Activated T-helper 1 cell treated with Interleukin-2 at 50 U/mL for 16 hours (primary cell): ENCODE data around the gene CRTAP.
"Not testable (repeated sequence)": the region's sequence is repeated elsewhere in the genome, so short reads cannot be mapped to it uniquely, and the experiment has no call there.

ENCODE experiments used
- DNase-seq: peaks from one replicate; pipeline ENCODE4 v3.0.0-alpha.2; 2020; ENCODE audit warnings: low read depth

CRTAP gene

DNA sequence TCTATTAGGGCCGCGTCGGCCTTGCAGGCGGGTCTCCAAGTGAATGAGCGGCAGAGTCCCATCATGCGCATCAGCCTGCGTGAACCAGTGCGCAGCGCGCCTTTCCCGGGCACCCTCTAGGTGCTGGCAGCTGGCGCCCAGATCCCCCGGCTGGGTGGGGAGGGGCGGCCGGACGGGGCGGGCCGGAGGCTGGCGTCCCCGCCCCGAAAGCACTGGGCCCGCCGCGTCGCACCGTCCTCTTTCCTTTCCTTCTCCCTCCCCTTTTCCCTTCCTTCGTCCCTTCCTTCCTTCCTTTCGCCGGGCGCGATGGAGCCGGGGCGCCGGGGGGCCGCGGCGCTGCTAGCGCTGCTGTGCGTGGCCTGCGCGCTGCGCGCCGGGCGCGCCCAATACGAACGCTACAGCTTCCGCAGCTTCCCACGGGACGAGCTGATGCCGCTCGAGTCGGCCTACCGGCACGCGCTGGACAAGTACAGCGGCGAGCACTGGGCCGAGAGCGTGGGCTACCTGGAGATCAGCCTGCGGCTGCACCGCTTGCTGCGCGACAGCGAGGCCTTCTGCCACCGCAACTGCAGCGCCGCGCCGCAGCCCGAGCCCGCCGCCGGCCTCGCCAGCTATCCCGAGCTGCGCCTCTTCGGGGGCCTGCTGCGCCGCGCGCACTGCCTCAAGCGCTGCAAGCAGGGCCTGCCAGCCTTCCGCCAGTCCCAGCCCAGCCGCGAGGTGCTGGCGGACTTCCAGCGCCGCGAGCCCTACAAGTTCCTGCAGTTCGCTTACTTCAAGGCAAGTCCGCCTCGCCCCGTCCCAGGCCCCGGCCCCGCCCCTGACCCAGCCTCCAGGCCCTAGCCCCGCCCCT, at the start of gene CRTAP:
Gene CRTAP, plus strand, starts transcription at position 243 of the 850 bp plus-strand sequence. Its CDS starts 64 bp downstream, at position 307.
- peak; percentile 82 for DNase-seq

DNA sequence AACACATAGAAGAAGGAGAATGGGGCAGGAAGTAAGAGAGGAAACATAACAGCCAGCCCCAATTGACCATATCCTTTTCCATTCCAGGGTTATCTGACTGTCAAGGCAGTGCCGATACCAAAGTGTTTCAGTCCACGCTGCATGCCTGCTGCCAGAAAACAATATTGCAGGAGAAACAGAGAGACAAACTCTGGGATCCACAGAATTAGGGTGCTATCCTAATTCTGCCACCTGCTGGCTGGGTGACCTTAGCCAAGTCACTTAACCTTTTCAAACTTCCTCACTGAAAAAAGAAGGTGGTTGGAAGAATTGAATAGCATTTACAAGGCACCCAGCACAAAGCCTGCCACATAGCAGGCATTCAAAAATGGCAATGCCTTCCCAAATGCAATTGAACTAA, 48.9 kb upstream of the CRTAP start:
- no peak for DNase-seq

DNA sequence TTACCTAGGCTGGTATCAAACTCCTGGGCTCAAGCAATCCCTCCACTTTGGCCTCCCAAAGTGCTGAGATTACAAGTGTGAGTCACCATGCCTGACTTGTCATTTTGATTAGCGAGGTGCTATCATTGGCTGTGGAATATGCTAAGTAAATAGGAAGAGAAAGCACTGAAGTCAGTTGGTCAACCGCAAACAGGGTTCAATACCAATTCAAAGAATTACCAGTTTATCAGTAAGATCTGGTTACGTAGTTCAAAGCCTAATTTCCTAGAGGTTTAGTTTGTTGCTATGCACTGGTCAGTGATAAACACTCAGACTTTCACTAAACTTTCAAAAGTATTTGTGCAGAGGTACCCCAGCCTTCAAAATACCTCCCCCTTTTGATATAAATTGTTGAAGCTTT, 46.3 kb upstream of the CRTAP start:
- DNase-seq, result no peak

DNA sequence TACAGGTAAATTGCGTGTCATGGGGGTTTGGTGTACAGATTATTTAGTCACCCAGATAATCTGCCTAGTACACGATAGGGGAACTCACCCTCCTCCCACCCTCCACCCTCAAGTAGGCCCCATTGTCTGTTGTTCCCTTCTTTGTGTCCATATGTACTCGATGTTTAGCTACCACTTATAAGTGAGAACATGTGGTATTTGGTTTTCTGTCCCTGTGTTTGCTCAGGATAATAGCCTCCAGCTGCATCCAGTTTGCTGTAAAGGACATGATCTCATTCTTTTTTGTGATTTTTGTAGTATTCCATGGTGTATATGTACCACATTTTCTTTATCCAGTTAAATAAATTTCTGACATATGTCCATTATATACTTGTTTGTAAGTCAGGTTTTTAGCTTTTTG, 44.0 kb upstream of the CRTAP start:
- not testable (repeated sequence) for DNase-seq

DNA sequence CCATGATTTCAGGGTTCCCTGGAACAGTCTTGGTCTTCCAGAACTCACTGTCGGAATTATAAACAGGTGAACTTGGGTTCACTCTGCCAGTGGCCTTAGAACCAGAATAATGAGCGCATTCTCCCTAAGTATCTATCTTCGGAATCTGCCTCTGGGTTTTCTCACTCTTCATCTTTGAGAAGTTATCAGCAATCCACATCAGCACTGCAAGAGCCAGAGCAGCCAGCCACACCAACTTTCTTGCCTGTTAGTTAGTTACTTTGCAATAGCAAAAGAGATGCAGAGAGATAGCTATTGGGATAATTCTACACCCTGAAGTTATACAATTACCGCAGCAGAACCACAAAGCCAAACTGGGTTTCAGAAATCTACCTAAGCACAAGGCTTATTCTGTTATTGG, 42.6 kb upstream of the CRTAP start:
- no peak for DNase-seq

DNA sequence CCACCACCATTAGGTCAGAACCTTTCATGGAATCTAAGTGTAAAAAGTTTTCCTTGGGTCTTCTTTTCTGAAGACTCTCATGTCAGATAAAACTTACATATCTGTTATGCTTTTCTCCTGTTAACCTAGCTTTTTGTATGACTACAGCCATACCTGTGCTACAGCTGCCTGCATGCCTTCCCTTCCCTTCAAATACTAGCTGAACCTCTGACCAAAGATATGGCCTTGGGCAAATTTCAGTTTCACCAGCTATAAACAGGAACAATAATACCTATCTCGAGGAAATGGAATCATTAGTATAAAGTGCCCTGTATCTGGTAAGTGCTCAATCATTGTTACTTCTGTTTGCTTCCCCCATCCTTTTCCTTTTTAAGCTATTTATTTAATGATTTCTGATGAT, 41.9 kb upstream of the CRTAP start:
- DNase-seq, result no peak

DNA sequence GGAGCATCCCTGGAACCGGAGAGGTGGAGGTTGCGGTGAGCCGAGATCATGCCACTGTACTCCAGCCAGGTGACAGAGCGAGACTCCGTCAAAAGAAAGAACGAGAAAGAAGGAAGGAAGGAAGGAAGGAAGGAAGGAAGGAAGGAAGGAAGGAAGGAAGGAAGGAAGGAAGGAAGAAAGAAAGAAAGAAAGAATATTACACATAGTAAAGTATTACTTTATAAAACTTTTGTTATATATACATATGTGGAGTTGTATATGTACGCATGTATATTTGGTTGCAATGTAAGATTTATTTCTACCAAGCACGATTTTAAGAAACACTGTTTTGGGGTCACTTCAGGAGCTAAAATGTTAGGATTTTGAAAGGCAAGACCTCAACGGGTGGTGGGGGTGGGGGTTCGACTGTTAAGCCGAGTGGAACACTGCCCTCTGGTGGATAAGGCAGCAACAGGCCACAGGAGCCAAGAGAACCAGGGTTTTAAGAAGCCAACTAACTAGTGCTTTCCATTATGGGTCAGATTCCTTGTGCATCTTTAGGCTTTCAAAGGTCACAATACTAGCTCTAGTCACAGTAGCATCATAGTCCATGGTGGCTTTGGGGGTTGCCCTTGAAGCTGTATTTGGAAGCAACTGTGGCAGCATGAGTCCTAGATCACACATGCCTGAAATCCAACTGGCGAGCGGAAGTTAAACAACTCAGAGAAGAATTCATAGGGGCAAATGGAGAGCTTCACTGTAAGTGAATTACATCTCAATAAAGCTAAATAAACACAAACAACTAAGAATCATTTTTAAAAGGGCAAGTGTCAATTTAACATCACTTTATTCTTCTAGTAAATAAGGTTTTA, 39.4 kb upstream of the CRTAP start:
- peak; percentile 49 for DNase-seq

DNA sequence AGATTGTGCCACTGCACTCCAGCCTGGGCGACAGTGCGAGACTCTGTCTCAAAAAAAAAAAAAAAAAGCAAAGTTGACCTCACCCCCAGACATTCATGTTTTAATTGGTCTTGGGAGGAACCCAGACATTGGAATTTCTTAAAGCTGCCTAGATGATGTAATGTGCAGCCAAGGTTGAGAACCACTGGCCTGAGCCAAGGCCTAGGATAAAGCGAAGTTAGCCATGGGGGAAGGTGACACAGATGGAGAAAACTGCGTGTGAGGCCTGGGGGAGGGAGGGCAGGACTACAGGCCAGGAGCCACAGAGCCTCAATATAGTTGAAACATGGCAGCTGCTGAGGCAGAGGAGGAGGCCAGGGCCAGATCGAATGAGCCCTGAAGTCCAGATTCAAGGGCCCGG, 37.8 kb upstream of the CRTAP start:
- DNase-seq, result no peak

DNA sequence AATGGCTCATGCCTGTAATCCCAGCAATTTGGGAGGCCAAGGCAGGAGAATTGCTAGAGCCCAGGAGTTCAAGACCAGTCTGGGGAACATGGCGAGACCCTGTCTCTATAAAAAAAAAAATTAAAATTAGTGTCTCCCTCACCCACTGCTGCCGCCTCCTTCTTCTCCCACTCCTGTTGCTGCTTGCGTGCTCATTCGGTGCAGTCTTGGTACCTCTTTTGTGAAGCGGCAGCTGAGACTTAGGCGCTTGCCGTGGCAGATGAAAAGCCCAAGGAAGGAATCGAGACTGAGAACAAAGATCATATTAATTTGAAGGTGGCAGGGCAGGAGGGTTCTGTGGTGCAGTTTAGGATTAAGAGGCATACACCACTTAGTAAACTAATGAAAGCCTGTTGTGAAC, 36.9 kb upstream of the CRTAP start:
- DNase-seq, result no peak

DNA sequence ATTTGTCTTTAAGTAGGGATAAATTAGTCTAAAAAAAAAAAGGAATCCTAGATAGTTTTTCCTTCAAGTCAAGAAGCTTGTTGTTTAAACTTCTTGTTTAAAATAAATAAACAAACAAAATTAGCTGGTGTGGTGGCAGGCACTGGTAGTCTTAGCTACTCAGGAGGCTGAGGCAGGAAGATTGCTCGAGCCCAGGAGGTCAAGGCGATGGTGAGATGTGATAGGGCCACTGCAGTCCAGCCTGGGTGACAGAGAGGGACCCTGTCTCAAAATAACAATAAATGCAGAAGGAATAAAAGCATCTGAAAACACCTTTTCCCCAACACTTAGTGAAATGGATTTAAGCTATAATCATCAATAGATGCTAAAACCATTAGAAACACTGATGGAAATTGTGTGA, 35.8 kb upstream of the CRTAP start:
- no peak for DNase-seq

DNA sequence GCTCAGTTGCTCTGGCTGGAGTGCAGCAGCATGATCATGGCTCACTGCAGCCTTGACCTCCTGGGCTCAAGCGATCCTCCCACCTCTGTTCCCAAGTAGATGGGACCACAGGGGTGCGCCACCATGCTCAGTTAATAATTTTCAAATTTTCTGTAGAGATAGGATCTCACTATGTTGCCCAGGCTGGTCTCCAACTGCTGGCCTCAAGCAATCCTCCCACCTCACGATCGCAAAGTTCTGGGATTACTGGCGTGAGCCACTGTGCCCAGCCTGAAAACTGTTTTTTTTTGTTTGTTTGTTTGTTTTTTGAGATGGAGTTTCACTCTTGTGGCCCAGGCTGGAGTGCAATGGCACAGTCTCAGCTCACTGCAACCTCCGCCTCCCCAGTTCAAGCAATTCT, 34.0 kb upstream of the CRTAP start:
- DNase-seq, result not testable (repeated sequence)

DNA sequence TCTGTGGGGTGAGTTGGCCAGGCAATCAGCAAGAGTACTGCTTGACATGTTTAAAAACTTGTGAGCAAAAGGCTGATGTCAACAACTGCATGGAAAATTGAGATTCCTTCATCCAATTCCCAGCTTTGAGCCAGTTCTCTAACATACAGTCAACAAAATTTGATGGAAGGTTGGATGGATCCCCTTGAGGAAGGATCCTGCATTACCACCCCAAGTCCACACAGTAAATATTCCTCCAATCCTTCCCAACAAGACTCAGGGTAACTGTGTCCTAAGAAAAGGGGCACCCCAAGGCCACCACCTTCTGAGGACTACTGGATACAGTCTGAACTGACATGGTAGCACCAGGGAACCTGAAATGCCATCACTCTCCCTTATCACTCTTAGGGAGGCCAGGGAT, 32.0 kb upstream of the CRTAP start:
- no peak for DNase-seq

DNA sequence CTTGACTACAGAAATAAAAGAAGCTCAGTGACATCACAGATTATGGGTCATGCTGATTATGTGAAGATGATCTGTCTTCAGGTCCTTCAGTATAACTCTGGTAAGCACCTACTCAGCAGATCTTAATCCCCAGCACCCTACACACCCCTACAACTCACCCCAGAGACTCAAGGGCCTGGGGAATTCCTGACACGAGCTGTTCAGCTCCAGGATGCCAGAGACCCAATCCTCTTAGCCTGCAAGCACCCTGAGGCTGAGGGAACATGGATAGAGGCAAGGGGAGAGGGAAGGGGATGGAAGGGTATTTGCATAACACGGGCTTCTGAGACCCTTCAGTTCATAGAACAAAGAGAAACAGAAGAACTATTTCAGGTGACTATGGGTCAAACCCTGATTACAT, 29.9 kb upstream of the CRTAP start:
- DNase-seq, result no peak

DNA sequence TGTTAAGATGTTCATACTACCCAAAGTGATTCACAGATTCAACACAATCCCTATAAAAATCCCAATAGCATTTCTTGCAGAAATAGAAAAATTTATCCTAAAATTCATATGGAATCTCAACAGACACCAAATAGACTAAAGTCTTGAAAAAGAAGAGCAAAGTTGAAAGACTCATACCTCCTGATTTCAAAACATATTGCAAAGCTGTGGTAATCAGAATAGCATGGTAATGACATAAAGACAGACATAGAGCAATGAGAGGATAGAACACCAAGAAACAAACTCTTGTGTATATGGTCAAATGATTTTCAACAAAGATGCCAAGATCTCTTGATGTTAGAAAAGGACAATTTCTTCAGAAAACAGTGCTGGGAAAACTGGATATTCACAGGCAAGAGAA, 25.1 kb upstream of the CRTAP start:
- no peak for DNase-seq

DNA sequence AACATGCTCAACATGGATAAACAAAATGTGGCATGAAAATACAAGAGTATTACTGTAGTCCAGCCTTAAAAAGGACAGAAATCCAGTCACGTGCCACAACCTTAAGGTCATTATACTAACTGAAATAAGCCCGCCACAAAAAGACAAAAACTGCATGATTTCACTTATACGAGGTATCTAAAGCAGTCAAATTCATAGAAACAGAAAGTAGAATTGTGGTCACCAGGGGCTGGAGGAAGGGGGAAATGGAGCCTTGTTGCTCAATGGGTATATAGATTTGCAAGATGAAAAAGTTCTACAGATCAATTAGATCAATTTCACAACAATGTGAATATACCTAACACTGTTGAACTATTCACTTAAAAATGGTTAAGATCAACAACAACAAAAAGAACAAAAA, 24.3 kb upstream of the CRTAP start:
- DNase-seq, result no peak

DNA sequence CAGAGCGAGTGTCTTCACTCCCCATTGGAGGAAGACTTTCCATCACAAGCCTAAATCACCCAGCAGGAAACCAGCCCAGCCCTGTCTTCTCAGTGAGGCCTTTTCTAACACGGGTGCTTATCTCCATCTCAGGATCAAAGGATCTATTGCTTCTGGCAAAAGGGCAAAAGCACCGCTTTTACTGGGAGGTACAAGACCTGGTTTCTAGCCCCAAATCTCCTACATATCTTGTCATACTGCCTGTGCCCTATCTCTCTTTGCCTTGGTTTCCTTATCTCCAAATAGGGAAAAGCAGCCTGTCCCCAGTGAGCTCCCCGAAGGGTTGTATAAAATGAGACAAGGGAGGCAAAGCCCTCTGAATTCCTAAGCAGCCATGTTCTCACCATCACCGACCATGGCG, 22.1 kb upstream of the CRTAP start:
- DNase-seq, result no peak

DNA sequence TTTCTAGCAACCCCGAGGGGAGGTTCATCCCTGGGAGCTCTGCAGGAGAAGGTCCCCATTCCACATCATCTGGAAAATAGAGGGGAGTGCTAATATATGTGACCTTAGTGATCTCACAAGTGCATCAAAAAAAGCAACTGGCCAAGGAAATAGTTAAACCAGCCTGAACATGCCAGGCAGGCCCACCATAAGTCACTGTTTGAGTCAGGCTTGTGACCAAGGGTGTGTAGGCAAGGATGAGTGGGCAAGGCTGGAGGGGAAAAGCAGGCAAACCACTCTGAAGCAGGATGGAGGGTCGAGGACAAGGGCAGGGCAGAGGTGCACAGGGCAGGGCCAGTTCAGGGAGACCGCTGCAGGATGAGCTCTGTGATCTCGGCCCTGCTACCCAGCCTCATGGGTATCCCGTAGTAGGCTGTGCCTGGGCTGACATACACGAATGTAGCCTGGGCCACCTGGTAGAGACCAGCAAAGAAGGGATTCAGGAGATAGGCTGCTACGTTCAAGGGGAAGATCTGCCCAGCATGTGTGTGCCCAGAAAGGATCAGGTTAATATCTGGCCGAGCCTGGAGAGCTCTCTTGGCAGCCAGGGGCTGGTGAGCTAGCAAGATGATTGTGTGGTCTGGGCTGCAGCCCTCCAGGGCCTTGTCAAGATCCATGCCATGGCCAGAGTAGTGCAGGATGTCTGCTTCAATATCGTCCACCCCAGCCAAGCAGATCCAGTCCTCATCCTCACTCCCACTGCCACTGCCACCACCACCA, 21.1 kb upstream of the CRTAP start:
- no peak for DNase-seq

DNA sequence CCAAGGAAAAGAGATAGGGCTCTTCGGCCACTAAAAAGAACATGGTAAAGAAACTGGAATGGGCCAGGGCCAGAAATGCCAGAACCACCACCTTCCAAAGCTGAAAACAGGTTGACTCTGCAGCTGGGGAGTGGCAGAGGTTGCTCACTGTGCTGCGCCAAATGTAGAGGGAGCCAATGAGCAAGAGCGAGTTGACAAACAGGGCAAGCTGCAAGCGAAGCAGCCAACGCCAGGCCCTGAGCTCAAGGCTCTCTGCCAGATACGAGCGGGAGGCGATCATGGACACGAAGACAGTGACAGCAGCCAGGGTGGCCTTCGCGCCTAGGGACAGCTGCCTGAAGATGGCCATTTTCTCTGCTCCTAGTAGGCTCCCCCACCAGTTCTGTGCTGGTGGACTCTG, 20.0 kb upstream of the CRTAP start:
- no peak for DNase-seq

DNA sequence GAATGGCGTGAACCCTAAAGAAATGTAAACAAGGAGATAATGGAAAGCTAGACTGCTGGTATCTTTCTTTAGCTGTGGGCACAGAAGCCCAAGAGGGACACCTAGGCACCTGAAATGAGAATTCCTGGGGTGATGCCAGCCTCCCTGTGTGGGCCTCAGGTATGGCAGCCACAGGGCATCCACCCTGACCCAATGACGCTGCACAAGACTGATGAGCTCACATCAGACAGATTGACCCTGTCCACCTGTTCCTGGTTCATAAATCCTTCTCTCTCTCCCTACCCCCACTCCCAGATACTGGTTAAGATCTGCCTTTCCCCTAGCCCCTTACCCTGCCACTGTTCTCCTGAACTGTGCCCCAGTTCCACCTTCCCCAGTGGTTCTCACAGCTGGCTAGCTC, 18.4 kb upstream of the CRTAP start:
- no peak for DNase-seq

DNA sequence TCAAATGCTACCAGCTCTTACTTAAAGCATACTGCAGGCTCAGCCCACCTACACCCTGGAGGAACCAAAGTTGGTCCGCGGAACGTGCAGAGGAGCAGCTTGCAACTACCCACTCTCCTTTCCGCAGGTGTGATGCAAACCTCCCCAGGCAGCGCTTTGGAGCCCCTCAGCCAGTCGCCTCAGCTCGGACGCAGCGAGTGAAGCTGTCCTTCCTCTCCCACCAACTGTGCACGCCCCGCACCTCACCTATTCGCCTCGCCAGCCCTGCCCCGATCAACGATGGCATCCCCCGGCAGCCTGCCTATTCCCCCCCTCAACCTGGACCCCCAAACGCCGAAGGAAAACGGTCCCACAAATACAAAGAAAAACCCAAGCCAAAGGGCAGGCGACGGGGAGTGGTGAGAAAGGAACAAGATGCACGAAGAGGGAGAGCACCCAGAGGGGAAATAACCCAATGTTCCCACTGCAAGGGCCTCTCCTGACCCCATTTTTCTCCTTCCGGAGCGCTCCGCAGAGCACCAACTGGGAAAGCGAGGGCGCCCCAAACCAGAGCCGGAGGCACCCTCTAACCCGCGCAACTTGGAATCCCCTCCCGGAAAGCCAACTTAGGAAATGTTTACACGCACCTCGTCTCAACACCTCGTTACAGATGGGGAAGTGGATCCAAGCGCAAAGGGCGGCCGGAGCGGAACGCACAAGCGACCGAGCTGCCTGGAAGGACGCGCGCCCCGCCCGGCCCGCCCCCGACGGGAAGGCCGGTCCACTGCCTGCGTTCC, 17.5 kb upstream of the CRTAP start:
- DNase-seq, result peak; percentile 25

DNA sequence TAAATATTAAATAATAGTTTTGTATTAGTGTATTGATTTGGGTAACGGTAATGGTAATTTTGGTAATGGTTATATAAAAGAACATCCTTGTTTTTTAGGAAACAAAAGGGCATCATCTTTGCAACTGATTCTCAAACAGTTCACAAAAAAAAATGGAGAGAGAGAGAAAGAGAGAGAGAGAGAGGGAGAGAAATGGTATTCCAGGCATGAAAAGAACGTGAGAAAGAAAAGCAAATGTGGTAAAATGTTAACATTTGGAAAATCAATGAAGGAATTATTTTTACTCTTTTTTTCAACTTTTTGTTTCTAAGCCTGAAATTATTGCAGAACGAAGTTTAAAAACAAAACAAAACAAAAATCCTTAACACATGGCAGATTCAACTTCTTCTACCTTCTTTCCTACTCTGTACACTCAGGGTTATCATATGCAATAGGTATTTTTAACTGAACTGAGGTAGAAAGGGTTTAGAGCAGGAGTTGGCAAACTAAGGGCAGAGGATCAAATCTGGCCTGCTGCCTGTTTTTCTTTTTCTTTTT, 14.6 kb upstream of the CRTAP start:
- DNase-seq, result no peak

DNA sequence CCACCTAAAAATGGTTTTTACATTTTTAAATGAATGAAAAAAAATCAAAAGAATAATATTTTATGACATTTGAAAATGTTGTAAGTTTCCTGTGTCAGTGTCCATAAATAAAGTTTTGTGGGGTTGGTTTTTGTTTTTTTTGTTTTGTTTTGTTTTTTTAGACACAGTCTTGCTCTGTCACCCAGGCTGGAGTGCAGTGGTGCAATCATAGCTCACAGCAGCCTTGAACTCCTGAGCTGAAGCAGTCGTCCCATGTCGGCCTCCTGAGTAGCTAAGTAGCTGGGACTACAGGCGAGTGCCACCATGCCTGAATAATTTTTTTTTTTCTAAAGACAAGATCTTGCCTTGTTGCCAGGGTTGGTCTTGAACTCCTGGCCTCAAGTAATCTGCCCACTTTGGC, 14.1 kb upstream of the CRTAP start:
- no peak for DNase-seq
